Measurements from ENCODE around the gene PTER.

PTER gene

DNA sequence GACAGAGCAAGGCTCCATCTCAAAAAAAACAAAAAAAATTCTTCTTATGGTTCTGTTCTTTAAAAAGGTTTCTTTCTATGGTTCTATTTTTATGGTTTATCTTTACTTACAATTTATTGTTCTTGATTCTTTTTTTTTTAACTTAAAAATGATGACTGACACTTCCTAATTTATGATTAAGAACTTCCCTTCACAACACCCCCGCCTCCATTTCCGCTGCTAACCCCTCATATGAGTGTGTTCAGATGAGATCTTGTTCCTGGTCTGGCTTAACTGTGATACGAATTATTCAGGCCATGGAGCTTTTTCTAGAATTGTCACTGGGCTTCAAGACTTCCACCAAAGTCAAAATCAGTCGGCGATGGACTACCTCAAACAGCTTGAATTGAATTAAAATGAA lies 33.9 kb downstream of the PTER start:
- DNase-seq (ENCODE audit: low spot score), result no peak

DNA sequence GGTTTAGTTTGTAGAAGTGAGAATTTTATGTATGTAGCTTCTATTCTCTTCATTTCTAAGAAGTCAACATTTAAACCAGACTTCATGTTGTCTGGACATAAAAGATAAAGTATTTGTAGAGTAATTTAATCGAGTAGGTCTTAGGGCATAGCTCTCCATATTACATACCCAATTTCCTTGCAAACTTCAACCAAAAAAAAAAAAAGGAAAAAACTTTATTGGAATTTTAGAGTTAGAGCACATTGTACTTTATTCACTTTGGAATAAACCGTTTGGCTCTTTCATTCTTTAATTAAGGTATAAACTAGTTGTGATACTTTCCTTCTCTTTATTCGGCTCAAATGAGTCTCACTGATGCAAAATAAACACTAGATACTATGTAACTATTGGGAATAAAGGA lies 36.0 kb downstream of the PTER start:
- no peak for DNase-seq (ENCODE audit: low spot score)

DNA sequence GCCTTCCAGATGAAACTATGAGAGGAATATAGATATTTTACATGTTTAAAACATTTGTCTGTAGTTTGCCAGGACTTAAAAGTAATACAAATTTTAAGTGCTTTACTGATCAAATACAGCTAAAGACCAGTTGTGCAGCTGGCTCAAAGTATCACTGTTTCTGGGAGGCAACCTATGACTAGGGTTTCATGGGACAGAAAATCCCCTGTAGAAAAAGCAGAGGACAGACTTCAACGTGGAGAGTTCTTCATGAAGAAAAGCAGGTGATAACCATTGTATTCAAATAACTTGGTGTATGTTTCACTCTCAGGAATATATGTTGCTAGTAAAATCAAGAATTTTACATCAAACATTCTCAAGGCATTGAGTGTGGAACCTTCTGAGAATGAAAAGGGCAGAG lies 40.9 kb downstream of the PTER start:
- DNase-seq (ENCODE audit: low spot score), result no peak

DNA sequence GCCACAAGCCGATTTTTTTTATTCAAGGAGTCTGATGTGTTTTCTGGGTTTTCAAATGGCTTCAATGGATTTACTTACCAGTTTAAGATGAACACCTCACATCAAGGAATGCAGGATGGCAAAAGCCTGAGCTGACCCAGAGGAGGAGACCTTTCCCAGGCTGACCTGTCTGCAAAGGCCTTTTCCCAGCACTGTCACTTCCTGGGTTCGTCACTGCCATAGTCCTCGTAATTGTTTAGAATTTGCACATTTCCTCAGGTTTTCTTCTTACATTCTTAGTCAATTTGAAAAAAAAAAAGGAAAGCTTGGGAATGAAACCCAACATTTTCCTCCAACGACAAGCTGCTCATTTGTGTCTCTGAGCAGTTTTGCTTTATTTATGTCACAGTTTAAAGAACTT lies 42.0 kb downstream of the PTER start:
- no peak for DNase-seq (ENCODE audit: low spot score)

DNA sequence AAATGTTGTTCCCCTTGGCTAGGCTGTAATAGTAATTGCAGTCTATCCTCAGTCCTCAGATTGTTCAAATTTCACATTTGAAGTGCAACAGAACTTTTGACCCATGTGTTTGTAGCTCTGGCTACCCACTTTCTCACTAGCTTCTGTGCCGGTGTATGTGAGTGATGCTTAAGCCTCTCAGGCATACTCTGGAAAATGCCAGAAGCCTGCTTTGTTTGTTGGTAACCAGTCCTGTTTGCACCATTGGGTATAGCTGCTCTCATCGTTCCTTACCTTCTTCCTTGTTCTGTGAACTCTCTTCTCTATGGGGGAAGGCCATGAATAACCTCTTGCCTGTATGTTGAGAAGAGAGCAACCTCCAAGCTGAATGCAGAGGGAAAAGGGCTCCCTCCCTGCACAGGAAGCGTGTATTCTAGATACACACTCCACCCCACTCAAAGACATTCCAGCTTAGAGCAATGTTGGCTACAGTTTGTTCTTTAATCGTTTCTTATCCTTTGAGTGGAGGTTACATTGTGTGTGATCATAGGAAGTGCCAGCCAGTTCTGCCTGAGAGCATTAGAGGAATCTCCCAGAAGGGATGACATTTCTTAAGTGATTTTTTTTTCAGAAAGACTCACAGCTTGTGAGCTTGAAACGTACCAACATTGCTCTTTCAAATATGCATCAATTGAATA lies 44.4 kb downstream of the PTER start:
- DNase-seq (ENCODE audit: low spot score), result no peak

DNA sequence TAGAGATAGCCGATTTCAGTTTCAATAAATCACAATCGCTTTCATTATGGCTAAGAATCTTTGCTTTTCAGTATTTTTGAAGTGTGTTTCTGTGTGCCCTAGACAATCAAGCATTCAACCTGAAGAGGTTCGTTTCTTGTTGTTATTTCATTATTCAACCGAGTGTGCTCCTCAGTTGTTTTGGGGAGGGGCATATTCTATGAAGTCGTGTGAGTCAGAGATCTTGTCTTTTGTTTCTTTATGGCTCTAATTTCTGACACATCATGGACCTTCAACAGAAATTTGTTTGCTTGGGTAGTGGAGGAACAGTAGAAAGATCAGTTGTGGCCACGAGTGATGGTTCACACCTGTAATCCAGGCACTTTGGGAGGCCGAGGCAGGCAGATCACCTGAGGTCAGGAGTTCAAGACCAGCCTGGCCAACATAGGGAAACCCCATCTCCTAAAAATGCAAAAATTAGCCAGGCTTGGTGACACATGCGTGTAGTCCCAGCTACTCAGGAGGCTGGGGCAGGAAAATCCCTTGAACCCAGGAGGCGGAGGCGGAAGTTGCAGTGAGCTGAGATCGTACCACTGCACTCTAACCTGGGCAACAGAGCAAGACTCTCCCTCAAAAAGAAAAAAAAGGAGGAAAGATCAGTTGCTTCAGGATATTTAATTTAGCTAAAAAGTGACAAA lies 46.6 kb downstream of the PTER start:
- no peak for DNase-seq (ENCODE audit: low spot score)

DNA sequence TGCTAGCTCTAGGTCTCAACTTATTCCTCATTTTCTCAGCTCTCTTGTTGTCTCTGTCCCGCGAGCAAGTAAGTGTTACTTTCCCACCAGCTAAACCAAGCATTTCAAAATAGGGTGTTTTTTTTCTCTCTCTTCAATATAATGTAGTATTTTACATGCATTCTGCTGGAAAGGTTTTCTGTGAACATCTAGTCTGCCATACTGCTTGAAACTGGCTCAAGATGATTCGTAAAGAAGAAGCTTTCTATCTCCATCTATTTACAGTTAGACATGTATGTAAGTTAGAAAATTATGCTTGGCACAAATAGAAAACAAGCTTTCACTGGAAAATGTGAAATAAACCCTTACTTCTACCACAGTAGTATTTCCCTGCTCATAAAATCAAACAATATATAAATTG lies 53.7 kb downstream of the PTER start:
- DNase-seq (ENCODE audit: low spot score), result no peak

DNA sequence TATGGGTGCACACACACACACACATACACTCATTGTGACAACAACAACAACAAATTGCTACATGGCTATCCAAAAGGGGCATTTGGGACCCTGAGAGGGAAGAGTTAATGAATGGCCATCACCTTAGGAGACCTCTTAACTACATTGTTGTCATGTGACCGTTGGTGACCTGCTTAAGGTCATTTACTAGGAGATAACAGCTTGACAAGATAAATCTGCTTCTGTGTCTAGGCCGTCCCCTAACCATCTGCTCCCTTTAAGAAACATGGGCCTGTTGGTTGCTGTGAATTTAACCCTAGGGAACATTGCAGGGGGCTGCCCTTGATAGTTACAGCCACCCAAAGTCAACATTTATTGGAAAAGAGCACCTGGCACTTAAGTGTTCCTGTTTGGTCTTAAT lies 55.1 kb downstream of the PTER start:
- DNase-seq (ENCODE audit: low spot score), result peak; percentile 70

DNA sequence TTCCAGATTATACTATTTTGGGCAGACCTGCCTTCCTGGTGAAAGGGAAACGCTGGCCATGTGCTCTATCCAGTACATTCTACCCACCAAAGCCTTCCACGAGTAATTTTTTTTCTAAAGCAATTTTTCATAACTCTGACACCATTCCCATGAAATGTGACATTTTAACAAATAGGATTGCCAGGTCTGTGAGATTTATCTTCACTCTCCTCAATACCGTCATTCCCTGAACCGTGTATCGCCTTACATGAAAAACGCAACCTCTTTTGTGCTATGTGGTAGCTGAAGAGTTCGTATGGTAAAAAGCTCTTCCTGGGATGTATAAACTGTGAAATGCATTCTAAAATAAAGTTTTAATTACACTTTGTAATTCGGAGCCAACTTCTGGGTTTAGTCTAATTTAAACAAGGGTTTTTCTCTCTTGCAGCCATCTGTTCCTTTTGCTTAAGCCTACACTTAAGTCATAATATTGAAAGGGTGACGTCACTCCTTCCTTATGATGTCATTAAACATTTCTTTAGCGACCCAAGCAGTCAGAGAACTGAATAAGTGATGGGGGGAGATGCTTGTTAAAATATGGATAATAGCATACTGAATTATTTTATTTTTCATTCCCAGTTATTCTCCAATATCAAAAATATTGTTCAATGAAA lies 57.2 kb downstream of the PTER start:
- no peak for DNase-seq (ENCODE audit: low spot score)

DNA sequence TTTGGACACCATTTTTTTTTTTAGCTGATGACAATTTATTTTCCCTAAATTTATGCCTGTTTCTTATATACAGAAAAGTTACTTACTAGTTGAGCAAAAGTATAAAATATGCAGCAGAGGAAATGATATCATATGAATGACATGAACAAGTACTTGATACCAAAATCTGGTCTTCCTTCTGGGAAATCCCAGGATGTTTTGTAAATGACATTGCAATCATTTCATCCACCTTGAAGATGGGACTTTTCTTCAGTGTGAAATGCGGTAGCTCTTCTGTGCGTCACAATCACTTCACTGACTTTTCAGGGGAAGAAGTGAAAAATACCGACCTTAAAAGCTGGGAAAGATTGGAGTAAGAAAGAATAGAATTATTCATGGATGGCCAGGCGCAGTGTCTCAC lies 61.1 kb downstream of the PTER start:
- DNase-seq (ENCODE audit: low spot score), result no peak

DNA sequence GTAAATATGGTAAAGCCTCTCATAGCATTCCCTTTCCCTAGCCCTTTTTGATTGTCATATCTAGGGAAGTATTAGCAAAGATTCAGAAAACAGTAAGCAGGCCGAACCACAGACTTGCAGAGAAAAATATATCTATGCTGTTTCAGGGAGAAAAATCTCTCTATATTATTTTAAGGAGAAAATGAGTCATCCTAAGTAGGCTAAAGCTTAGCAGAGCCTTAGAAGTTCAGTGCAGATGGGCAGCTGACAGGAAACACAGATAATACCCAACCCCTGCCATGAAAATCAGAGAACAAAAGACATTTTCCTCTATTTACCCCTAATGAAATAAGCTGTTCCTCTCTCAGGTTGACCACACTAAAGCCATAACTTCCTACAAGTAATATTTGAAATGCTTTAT lies 68.4 kb downstream of the PTER start:
- DNase-seq (ENCODE audit: low spot score), result no peak

DNA sequence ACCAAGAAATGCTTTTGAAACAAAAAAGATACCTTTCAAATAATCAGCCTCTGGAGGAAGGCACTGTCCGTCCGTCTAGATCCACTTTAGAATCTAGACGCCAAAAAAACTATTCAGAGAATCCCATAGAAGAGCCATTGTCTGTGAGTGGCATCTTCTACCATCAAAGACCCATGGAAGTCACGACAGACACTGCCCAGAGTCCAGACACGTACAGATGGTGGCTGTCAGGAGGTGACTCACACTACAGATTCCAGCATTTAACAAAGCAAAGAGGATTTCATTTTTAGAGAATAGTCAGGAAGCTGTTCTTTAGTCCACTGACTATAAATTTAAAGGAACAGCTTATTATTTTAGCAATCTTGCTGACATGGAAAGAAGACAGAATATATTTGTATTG lies 73.2 kb downstream of the PTER start:
- no peak for DNase-seq (ENCODE audit: low spot score)

DNA sequence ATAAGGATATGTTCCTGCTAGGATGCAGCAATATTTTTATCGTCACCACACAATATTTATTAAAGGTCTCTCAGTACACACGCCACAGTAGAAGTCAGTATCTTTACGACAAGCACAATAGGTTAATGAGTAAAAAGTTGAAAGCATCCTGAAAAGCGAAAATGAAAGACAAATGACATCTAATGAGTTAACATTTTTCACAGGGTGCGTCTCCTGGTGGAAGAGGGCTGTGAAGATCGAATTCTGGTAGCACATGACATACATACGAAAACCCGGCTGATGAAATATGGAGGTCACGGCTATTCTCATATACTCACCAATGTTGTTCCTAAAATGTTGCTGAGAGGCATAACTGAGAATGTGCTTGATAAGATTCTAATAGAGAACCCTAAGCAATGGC lies 74.0 kb downstream of the PTER start:
- no peak for DNase-seq (ENCODE audit: low spot score)

DNA sequence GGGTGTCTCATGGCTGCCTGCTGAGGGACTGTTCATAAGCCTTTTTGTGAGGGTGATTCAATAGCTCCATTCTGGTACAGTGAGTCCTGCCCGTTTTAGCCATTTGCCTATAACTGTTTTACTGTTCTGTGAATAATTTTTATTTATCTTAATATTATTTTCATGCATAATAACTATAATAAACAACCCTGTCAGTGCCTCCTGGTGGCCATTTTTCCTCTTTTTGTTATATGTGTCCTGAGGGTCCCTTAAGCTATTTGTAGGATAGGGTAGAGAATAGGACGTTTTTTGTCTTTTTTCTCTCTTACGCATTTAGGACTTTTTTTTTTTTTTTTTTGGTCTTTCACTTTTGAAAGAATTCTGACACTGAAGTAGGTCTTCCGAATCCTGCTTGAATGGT lies 82.0 kb downstream of the PTER start:
- no peak for DNase-seq (ENCODE audit: low spot score)

DNA sequence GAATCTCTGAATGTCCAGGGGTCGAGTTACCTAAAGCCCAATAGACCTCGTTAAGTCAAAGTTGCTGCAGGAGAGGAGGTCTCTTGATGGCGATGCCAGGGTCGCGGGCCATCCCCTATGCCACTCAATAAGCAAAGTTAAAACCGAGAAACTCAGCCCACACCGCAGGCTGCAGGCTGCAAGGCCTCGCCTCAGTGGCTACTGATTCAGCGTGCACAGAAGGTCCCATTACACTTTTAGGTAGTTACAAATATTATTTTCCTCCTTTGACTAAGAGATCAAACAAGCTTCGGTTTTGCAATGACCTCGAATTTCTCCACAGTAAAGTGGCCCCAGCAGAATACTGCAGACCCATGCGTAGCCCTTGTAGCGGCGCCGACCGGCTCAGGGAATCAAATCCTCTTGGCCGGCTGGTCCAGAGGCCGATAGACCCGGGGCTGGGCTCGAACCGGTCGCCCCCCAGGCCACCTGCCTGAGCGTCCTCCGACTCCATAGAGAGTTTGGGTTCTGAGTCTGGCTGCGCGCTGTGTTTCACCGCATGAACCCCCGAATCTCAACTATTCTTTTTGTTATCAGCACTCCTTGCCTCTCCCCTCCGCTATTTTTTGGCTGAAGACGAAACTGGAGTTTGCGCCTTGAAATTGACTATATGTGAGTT lies 82.6 kb downstream of the PTER start:
- peak; percentile 46 for DNase-seq (ENCODE audit: low spot score)

DNA sequence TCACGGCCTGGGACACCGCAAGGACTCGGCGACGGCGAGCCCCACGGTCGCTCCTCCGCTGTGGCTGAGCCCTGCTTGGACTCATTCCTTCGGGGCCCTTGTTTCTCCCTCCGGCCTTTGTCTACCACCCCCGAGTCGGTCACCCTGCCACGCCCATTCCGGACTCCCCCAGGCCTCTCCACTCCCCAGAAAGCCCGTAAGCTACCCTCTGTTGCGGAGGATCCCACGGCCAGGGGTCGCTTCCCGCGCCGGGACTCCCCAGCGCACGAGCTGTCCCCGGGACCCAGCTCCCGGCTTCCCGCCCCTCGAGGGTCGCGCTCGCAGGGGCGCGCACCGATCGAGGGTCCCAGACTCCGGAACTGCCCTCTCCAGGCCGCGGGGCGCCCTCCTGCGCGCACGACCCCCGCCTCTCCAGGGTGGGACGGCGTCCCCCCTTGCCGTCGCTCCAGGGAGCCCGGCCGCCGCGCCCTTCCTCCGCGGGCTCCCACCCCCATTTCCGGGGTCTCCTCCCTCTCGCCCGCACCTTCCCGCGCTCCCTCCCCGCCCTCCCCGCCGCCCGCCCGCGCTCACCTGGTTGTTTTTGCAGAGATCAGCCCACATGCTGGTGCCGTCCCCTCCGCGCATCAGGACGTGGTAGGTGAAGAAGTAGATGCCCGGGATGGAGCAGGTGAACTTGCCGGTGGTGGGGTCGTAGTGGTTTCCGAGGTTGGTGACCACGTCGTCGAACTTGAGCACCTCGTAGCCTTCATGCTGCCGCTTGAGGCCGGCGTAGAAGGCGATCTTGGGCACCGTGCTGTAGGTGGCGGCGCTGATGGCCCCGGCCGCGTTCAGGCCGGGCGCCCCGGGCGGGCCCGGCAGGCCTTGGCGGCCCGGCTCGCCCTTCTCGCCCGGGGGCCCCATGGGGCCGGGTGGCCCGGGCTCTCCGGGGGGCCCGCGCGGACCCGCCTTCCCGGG lies 83.4 kb downstream of the PTER start:
- DNase-seq (ENCODE audit: low spot score), result peak; percentile 66

DNA sequence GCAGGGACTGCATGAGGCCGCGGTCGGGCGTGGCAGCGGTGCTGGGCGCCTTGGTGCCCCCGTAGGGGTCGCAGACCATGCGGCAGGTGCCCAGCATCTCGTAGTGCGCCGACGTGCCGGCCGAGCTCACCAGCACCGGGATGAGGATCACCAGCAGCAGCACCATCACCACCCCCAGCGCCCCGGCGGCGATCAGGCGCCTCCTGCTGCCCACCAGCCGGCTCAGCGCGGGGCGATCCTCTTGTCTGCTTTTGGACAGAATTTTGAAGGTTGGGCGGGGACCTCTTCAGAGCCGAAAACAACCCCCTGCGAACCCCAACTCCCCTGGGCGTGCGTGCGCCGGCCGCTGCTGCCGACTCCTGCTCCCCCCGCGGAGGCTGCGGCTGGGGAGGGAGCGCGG lies 84.1 kb downstream of the PTER start:
- DNase-seq (ENCODE audit: low spot score), result peak; percentile 81

DNA sequence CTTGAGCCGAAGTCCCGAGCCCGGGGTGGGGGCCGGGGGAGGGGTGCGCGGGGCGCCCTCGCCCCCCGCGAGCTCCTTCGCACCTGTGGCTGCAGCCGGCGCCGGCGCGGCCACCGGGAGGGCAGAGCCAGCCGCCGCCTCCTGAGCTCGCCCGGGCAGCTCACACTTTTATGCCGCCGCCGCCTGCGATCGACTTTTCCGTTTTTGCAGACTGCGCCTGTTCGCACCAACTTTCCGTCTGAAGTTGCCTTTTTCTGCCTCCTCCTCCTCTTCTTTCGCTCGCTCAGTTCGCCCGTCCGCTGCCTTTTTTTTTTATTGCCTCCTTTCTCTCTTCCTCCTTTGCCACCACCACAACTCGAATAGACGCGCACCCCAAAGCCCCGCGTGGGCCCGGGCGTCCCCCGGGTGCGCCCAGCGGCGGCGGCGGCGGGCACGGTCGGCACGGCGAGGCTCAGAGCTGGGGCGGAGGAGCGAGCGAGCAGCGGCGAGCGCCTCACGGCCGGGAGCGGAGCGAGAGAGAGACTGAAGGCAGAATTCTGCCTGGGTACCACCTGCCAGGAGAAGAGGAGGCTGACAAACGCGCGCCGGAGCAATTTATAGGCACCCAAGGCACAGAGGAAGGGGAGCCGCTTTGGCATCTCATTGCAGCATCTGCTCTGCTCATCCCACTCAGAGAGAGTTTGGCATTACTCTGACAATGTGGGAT lies 84.7 kb downstream of the PTER start, which contains the start of gene C1QL3:
Gene C1QL3 (minus strand): TSS at position 569 of the 706 bp plus-strand sequence. CDS start 814 bp downstream, outside the sequence.
- DNase-seq (ENCODE audit: low spot score), result peak; percentile 78

DNA sequence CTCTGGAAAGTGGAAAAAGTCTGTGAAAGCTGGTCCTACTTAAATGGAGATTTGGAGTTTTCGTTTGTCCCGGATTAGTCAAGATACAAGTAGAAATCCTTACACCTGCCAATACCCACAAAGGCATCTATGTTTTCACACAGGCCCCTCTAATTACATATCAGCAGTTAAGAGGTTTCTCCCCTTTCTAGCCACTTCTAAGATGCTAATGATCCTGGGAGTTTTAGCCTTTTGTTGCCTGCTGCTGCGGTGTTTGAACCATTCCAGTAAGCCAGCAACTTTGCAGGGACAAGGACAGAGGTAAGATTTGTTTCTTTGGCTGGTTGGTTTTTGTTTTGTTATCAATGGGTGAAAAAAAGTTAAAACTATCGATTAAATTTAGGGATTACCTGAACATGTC lies 90.6 kb downstream of the PTER start:
- no peak for DNase-seq (ENCODE audit: low spot score)

DNA sequence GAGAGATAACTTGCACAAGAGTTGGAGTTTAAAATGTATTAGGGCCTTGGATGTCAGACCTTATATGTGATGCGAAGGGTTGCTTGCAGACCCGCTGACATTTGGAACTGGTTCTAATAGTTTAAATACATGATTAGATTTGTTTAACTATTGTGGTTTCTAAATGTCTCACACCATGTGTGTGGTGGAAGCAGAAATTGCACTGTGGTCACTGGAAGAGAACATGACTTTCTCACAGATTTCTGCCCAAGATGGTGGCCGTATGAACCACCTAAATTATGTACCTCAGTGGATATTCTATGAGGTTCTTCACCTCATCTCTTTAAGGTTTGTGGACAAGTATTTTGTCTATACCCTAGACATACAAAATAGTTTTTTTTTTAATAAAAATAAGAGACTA lies 93.0 kb downstream of the PTER start:
- no peak for DNase-seq (ENCODE audit: low spot score)

DNA sequence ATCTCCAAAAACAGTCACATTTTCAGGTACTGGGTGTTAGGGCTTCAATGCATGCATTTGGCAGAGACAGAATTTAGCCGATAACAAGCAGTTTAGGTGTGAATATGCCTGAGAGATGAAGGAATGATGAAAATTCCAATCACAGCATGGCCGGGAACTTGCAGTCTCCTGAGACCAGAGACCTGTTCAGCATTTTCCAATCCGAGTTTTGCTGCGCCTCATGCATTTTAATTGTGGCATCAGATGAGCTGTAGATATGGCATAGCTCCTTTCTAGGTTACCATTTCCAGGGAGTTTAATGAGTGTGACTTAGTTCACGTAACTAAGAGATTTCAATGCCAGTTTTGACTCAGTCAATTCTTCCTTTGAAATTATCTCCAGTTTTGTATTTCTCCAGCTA lies 99.3 kb downstream of the PTER start:
- DNase-seq (ENCODE audit: low spot score), result no peak
